ENCODE data around the gene CHML. TPM values are rescaled to one million over a fixed set of nuclear protein-coding genes. Genes with fewer than 3 reads are reported as not detected.

The CHML gene
- total and polyA plus RNA-seq, 2 experiments from 2014 or later: 3.3 to 8.8 TPM

DNA sequence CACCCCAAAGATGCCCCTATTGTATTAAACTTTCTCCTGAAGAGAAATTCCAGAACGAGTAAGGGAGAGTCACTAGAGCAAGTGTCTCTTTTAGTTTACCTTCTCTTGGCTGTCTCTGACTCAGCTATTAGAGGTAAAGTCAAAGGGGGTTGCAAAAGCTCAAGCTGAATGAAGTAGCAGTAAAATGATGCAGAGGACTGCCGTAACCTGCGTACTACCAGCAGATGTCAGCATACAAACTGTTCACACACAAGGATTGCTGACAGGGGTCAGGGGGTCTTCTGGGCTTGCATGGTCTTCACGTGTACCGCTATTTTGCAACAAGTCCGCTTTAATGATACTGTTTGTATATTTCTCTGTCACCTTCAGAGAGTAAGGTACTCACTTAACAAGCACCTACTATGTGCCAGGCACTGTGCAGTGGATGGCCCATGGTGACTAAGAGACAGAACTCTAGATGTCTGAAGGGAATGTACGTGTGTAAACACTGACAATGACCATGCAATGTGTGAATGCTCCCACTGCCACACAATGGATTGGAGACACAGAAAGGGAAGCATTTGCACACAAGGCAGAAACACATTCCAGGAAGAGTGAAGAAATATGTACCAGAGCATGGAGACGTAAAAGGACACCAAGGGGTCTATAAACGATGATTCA lies 34.9 kb downstream of the CHML start:
- Histone ChIP-seq H3K4me3 (no peak overlapping the region), H3K9me3 (ENCODE audit: low read depth) (no peaks in the 10 kb centered on the region), H3K4me1 (ENCODE audit: low read depth) (peaks cover 5% of the 10 kb centered on the region), H3K27ac (no peak overlapping the region), H3K36me3 (no peaks in the 10 kb centered on the region), H3K27me3 (no peaks in the 10 kb centered on the region)
- TF ChIP-seq, protein P1, sequence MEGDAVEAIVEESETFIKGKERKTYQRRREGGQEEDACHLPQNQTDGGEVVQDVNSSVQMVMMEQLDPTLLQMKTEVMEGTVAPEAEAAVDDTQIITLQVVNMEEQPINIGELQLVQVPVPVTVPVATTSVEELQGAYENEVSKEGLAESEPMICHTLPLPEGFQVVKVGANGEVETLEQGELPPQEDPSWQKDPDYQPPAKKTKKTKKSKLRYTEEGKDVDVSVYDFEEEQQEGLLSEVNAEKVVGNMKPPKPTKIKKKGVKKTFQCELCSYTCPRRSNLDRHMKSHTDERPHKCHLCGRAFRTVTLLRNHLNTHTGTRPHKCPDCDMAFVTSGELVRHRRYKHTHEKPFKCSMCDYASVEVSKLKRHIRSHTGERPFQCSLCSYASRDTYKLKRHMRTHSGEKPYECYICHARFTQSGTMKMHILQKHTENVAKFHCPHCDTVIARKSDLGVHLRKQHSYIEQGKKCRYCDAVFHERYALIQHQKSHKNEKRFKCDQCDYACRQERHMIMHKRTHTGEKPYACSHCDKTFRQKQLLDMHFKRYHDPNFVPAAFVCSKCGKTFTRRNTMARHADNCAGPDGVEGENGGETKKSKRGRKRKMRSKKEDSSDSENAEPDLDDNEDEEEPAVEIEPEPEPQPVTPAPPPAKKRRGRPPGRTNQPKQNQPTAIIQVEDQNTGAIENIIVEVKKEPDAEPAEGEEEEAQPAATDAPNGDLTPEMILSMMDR (IDR thresholded peaks at IDR 0.05; ENCODE audit: low read depth, low read length): peak; percentile 33
- DNase-seq (ENCODE audit: low read depth in 1 of 2, low spot score in 1 of 2): peak; percentile 11 to 25

DNA sequence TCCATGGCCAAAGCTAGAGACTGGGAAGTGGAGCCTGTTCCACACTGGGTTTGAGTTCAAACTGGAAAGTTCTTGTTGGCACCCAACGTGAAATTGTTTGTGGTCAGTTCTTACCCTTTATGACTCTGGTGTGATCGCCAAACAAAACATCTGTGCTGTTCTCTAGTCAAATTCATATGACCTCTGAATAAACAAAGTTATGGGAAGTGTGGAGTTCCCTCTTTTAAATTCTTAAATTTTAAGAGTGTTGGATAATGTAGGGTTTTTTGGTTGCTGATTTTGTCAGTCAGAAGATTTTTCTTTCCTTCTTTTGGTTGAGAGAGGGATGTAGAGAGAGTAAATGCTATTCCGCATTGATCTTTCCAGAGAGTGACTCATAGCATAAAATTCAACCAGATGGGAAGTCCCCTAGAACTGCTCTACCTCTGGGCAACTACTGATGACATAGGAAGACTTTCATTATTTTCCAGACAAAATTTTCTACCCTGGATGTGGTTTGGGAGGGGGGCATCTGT lies 36.4 kb downstream of the CHML start:
- H3K27ac ChIP-seq: no peak overlapping the region
- H3K4me3 ChIP-seq: no peak overlapping the region
- no peaks in the 10 kb centered on the region for H3K27me3 ChIP-seq
- TF ChIP-seq, protein P1 (IDR thresholded peaks at IDR 0.05; ENCODE audit: low read depth, low read length): no peak
- H3K4me1 ChIP-seq (ENCODE audit: low read depth): peaks cover 6% of the 10 kb centered on the region
- H3K36me3 ChIP-seq: no peaks in the 10 kb centered on the region
- peak in 1 of 2 donors; percentile 36 for DNase-seq (ENCODE audit: low read depth in 1 of 2, low spot score in 1 of 2)
- H3K9me3 ChIP-seq (ENCODE audit: low read depth): no peaks in the 10 kb centered on the region

DNA sequence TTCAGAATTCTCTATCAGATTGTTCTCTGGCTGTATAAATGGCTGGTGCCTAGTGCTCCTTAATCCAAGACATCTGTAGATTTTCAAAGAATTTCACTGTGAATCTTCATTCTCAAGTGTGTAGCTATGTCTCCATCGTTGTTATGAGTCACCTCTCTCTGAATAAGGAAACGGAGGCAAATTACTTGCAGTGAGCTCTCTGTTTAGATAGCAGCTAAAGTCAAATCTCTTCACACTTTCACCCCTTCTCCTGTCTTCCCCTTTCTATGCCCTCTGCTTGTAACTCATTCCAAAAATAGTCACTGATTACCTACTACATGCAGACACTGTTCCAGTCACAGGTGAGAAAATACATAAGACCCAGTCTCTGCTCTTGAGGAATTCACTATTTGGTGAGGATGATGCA lies 39.7 kb downstream of the CHML start:
- Histone ChIP-seq H3K4me3 (no peak overlapping the region), H3K9me3 (ENCODE audit: low read depth) (no peaks in the 10 kb centered on the region), H3K4me1 (ENCODE audit: low read depth) (peaks cover 6% of the 10 kb centered on the region), H3K36me3 (no peaks in the 10 kb centered on the region), H3K27ac (peak overlapping the region; percentile 52), H3K27me3 (no peaks in the 10 kb centered on the region)
- DNase-seq (ENCODE audit: low read depth in 1 of 2, low spot score in 1 of 2): peak in 1 of 2 donors; percentile 19
- TF ChIP-seq, protein P1 (IDR thresholded peaks at IDR 0.05; ENCODE audit: low read depth, low read length): no peak

DNA sequence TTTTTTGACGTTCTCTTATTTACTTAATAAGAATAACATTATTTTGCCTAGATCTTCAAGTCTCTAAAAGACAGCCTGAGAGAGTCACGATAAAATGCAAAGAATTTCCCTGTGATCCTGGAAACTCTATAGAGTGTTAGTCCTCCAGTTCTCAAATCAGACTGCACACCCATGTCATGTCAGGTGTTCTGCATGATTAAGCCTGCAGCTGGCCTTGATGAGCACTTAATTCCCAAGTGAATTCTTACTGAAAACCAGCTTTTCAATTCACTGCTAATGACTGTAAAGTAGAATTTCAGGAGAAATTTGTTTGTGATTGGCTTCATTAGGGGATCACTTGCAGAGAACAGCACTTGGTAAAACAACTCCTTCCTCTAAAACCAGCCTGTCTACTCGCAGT lies 41.9 kb downstream of the CHML start:
- DNase-seq (ENCODE audit: low read depth in 1 of 2, low spot score in 1 of 2): no peak
- H3K36me3 ChIP-seq: no peaks in the 10 kb centered on the region
- peaks cover 10% of the 10 kb centered on the region for H3K4me1 ChIP-seq (ENCODE audit: low read depth)
- no peak overlapping the region for H3K27ac ChIP-seq
- no peaks in the 10 kb centered on the region for H3K27me3 ChIP-seq
- TF ChIP-seq, protein P1 (IDR thresholded peaks at IDR 0.05; ENCODE audit: low read depth, low read length): no peak
- H3K4me3 ChIP-seq: no peak overlapping the region
- H3K9me3 ChIP-seq (ENCODE audit: low read depth): no peaks in the 10 kb centered on the region

DNA sequence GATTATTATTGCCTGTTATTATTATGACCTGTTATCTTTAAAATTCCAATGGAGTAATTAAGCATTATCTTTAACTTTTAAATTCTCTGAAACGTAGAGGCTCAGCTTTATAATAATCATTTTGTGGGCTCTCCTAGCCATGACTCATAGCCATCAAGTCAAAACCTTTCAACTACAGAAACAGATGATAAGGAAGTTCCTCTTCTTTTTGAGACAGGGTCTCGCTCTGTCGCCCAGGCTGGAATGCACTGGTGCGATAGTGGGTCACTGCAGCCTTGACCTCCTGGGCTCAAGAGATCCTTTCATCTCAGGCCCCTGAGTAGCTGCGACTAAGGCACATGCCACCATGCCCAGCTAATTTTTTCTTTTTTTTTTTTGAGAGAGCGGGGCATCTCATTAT lies 43.5 kb downstream of the CHML start:
- Histone ChIP-seq H3K36me3 (no peaks in the 10 kb centered on the region), H3K4me1 (ENCODE audit: low read depth) (peaks cover 10% of the 10 kb centered on the region), H3K27me3 (no peaks in the 10 kb centered on the region), H3K9me3 (ENCODE audit: low read depth) (no peaks in the 10 kb centered on the region), H3K27ac (no peak overlapping the region), H3K4me3 (no peak overlapping the region)
- no peak for DNase-seq (ENCODE audit: low read depth in 1 of 2, low spot score in 1 of 2)
- TF ChIP-seq, protein P1 (IDR thresholded peaks at IDR 0.05; ENCODE audit: low read depth, low read length): no peak

Measured in cardiac muscle cell (in vitro differentiated cells and primary cell).